CD4-positive, alpha-beta T cell treated with Interleukin-1 beta for 1 hour (primary cell): ENCODE results near the gene C3orf33.
"Not testable (repeated sequence)": the region's sequence is repeated elsewhere in the genome, so short reads cannot be mapped to it uniquely, and the experiment has no call there.

Experiments
- DNase-seq, 2 donors: peaks; one replicate each; pipeline ENCODE4 v3.0.0-alpha.2; 2020 to 2022

The C3orf33 gene

DNA sequence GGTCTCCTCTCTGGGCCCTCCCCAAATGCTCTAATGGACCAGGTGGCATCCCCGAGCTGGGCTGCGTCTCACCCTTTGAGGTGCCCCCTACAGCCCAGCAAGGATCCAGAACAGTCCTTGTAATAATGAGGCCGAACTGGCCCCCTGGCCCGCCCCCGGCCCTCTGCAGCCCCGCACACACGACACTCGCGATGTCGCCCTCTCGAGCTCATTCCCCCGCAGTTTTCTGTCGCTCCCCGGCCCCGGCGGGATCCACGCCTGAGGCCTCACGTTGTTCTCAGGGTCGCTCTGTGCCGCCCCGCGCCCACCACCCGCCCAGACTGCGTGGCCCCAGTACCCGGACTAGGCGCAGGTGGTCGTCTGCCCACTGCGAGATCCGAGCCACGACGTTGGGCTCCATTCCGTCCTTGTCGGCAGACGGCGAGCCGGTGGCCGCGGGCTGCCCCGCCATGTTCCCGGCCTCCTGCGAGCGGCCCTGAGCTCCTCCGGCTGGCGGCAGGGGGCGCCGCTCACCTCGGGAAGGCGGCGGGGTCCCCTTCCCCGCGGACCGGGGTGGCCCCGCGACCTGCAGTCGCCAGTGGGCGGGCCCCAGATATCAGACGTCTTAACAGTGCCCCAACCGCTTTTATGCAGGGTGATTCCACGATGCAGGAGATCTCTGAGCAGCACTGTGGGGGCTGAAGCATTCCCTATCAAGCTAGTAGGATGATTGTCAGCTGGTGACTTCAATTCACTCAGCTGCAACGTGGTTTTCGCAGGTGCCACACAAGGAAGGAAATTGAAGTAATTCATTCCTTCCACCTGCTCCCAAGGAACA is at the start of gene C3orf33:
Gene C3orf33, minus strand, starts transcription at position 477 of the 817 bp plus-strand sequence. Its CDS starts 26 bp downstream, at position 451.
- DNase-seq = peak; percentile 81 to 83

GRCh38 chr3:155854141-155854940 is 48.3 kb upstream of the C3orf33 start, which contains the start of gene SLC33A1:
TSS of gene SLC33A1 (minus strand) at chr3:155854427. CDS start at chr3:155853997, 430 bp downstream.
- peak; percentile 99 for DNase-seq

DNA sequence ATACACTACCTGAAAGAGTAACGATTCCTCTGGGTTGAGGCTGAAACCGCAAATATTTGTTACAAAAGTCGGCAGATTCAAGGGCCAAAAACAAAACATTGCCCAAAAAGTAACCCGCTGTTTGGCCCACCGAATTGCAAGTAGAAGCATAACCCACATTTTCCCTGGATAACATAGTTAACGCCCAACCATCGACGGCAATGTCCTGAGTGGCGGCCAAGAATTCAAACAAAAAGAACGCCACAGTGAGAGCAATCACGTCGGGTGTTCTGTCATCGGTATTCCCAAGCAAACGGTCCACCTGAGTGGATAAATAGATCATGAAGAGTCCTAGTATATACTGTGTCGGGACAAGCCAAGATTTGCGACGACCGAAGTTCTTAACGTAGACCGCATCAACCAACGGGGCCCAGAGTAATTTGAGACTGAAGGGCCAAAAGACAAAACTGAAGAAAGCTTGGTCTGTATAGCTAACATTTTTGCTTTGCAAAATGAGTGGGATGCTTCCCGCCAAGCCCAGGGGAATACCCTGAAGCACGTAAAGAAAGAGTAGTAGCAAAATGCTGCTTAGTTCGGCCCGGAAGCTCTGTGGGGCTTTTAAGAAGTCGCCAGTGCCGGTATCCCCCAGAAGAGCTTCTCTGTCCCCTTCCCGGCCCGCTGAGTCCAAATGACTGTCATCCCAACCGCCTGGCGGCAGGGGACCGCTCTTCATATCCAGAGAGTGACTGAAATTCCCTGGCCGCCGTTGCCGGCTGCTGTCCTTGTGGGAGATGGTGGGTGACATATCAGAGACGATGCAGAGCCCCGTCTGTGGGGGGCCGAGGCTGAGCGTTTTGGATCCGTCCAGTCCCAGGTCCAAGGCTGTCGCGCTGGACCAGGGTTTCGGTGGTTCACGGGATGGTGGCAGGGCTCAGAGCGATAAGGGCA is 47.4 kb upstream of the C3orf33 start:
- peak; percentile 4 to 25 for DNase-seq

GRCh38 chr3:155852341-155852740 is 46.3 kb upstream of the C3orf33 start:
- no peak for DNase-seq

DNA sequence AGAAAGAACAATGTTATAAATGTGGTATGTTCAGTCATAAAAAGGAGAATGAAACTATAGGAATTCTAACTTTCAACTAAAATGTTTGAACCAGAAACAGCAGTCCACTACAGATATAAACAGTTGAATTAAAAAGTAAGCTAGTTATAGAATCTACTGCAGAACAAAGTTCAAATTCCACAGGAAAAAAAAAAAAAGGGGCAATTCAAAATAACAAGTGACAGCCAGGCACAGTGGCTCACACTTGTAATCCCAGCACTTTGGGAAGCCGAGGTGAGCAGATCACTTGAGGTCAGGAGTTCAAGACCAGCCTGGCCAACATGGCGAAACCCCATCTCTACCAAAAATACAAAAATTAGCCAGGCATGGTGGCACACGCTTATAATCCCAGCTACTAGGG is 43.3 kb upstream of the C3orf33 start:
- not testable (repeated sequence) for DNase-seq

DNA sequence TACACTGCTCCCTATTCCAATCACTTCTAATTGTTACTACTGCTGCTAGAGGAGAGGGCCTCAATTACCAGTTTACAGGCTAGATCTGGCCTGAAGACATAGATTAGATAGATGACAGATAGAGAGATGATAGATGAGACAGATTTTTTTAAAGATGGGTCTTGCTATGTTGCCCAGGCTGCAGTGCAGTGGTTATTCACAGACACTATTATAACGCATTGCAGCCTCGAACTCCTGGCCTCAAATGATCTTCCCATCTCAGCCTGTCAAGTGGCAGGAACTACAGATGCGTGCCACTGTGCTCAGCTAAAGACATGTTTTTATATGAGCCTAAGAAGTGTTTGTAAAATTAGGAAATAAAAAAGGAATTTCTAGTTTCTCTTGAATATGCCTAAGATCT is 41.9 kb upstream of the C3orf33 start:
- DNase-seq = no peak

DNA sequence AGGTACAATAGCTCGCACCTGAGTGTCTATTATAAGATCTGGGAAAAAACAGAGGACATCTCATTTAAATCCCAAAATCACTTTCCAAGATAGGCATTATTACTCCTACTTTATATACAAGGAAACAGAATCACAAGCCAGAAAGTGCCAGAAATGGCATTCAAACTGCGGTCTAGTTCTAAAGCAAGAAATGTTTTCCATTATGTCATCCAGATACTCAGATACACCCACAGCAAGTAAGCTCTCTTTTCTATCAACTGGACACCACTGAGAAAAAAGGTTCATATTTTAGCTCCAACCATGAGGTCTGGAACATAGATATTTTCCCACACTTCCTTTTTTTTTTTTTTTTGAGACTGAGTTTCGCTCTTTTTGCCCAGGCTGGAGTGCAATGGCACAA is 40.0 kb upstream of the C3orf33 start:
- no peak for DNase-seq

DNA sequence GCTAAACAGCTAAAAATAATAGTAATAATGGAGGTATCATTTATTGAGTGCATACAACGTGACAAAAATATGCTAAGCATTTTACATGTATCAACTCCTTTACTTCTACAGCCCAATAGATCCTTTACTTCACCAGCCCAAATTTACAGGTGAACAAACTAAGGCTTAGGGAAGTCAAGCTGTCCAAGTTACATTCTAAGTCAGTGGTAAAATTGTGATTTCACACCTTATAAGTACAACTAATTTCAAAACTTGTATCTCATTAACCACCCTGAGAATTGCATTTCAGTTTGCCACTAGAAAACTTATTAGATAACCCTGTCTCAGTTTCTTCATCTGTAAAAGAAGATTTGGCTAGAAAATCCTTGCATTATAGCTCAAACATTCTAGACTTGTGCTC is 37.5 kb upstream of the C3orf33 start:
- DNase-seq = no peak

GRCh38 chr3:155835341-155836071 is 29.4 kb upstream of the C3orf33 start:
- no peak for DNase-seq

DNA sequence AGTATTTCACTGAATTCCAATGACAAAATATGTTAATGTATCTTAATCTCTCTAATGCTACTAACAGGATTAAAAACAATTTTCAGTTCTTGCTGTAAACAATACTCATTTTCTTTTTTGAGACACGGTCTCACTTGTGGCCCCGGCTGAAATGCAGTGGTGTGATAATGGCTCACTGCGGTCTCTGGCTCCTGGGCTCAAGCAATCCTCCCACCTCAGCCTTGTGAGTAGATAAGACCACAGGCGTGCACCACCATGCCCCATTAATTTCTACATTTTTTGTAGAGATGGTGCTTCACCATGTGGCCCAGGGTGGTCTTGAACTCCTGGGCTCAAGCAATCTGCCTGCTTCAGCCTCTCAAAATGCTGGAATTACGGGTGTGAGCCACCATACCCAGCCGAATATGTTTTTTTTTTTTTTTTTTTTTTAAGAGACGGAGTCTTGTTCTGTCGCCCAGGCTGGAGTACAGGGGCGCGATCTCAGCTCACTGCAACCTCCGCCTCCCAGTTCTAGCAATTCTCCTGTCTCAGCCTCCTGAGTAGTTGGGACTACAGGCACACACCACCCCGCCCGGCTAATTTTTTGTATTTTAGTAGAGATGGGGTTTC is 22.5 kb upstream of the C3orf33 start:
- DNase-seq = not testable (repeated sequence)

GRCh38 chr3:155815030-155815545 is 9.0 kb upstream of the C3orf33 start:
- DNase-seq = no peak

DNA sequence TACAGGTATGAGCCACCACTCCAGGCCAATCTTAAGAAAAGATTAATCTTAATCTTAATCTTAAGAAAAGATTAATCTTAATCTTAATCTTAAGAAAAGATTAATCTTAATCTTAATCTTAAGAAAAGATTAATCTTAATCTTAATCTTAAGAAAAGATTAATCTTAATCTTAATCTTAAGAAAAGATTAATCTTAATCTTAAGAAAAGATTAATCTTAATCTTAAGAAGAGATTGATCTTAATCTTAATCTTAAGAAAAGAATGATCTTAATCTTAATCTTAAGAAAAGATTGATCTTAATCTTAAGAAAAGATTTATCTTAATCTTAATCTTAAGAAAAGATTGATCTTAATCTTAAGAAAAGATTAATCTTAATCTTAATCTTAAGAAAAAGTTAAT is 7.1 kb upstream of the C3orf33 start:
- DNase-seq = not testable (repeated sequence)

DNA sequence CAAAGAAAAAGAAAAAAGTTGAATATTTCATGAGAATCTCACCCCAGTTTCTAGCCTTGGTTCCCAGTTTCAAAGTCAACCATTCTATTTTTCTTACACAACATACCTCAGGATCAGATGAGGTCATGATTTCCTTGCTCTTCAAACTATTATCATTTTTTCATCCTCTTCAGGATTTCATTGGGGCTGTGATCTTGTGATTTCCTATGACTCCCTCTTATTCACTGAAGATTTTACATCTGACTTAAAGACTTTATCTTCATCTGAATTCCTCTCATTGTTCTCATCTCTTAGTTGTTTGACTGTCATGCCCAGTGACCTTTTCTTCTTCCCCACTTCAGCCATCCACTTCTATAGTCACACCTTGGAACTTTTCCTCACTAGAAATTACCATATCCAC is 3.1 kb upstream of the C3orf33 start:
- no peak for DNase-seq

- DNase-seq = no peak
Observed at GRCh38 chr3:155807823-155808222, 1.7 kb upstream of the C3orf33 start.

- peak in 1 of 2 donors; percentile 39 for DNase-seq
Observed at GRCh38 chr3:155805204-155805801, 775 bp downstream of the C3orf33 start.

- DNase-seq = no peak
Observed at GRCh38 chr3:155804323-155804722, 1.8 kb downstream of the C3orf33 start.

DNA sequence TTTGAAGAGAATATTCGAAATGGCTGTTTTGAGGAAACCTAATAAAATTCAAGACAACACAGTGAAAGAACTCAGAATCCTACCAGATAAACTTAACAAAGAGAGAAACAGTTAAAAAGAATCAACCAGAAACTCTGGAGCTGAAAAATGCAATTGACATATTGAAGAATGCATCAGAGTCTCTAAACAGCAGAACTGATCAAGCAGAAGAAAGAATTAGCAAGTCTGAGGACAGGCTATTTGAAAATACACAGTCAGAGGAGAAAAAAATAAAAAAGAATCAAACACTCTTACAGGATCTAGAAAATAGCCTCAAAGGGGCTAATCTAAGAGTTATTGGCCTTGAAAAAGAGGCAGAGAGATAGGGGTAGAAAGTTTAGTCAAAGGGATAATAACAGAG is 13.5 kb downstream of the C3orf33 start:
- no peak for DNase-seq

DNA sequence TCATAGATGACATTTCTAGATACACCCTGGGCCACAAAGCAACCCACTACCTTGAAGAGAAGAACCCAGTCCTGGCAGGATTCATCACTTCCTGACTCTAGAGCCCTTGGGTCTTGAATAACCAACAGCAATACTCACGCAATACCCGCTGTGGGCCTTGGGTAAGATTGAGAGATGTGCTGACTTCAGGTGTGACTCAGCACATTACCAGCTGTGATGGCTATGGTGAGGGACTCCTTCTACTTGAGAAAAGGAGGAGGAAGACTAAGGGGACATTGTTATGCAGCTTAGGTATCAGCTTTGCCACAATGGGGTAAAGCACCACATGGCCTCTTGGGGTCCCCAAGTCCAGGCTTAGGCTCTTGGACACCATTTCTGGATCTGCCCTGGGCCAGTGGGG is 14.9 kb downstream of the C3orf33 start:
- DNase-seq = no peak

GRCh38 chr3:155790272-155790925 is 15.7 kb downstream of the C3orf33 start:
- DNase-seq = no peak

GRCh38 chr3:155785662-155786295 is 20.3 kb downstream of the C3orf33 start:
- no peak for DNase-seq
